H1 (cell line): ENCODE measurements around the gene PDE8B. TPM values are rescaled to one million over a fixed set of nuclear protein-coding genes. Genes with fewer than 3 reads are reported as not detected.

ENCODE experiments used
- CTCF ChIA-PET: fragments of 300-600 bp; sonication (Branson Sonifier 250); formaldehyde crosslinking; loops from one replicate; lab custom pipeline; 2021; ENCODE audit not compliant: partially characterized antibody; lab: Charles Lee
- POLR2A ChIA-PET: fragments of 300-600 bp; sonication (Branson Sonifier 250); formaldehyde crosslinking; loops from one replicate; lab custom pipeline; 2021; ENCODE audit warnings: inconsistent platforms; ENCODE audit not compliant: partially characterized antibody; lab: Charles Lee
- DNase-seq, 2 experiments: peaks; one replicate each; pipeline versions ENCODE4 v3.0.0 to v3.0.0-alpha.2; 2010 to 2022; ENCODE audit warnings: low spot score in 2 of 2, low read depth in 1 of 2, mixed read lengths in 1 of 2
- FAIRE-seq: peaks from 2 replicates; lab custom pipeline; 2011; peaks lifted over from hg19 to GRCh38; lab: Jason Lieb, UNC
- H2AFZ ChIP-seq: 2 replicates; pipeline ENCODE4 v1.8.1; 2012; ENCODE audit warnings: low read length, inconsistent platforms
- H2AK5ac ChIP-seq: 2 replicates; pipeline ENCODE4 v1.6.1; 2013; ENCODE audit warnings: low read depth, low read length
- H2BK120ac ChIP-seq: replicated peaks from 2 replicates; pipeline ENCODE3; 2013; ENCODE audit warnings: low read depth, low read length, inconsistent platforms
- H2BK12ac ChIP-seq: 2 replicates; pipeline ENCODE4 v1.6.1; 2013; ENCODE audit warnings: low read depth, low read length
- H2BK15ac ChIP-seq: 2 replicates; pipeline ENCODE4 v1.6.1; 2013; ENCODE audit warnings: low read length
- H2BK20ac ChIP-seq: 2 replicates; pipeline ENCODE4 v1.6.1; 2013; ENCODE audit warnings: low read length
- H2BK5ac ChIP-seq: 2 replicates; pipeline ENCODE4 v1.6.1; 2013; ENCODE audit warnings: low read depth, low read length
- H3K14ac ChIP-seq: 2 replicates; pipeline ENCODE4 v1.6.1; 2013; ENCODE audit warnings: inconsistent platforms; ENCODE audit not compliant: insufficient read length
- H3K18ac ChIP-seq: 2 replicates; pipeline ENCODE4 v1.6.1; 2013; ENCODE audit warnings: low read length; ENCODE audit errors: extremely low read depth
- H3K23ac ChIP-seq: 2 replicates; pipeline ENCODE4 v1.6.1; 2013; ENCODE audit warnings: inconsistent platforms; ENCODE audit not compliant: insufficient read length
- H3K23me2 ChIP-seq: 2 replicates; pipeline ENCODE4 v1.6.1; 2013; ENCODE audit warnings: low read depth, low read length
- H3K27ac ChIP-seq: 2 replicates; pipeline ENCODE4 v1.6.1; 2011; ENCODE audit warnings: low read depth, low read length, inconsistent platforms
- H3K27me3 ChIP-seq, 4 experiments: replicated peaks in 1 of 4; 1 replicate in 1 of 4; 2 replicates in 3 of 4; pipeline versions ENCODE4 v1.6.1 to v1.8.1; 2011 to 2013; ENCODE audit warnings: low read length in 3 of 4, mild to moderate bottlenecking in 3 of 4, inconsistent platforms in 2 of 4, mixed read lengths in 2 of 4, moderate library complexity in 1 of 4; ENCODE audit not compliant: control insufficient read depth in 3 of 4, insufficient read depth in 3 of 4; ENCODE audit errors: extremely low read depth in 1 of 4
- H3K36me3 ChIP-seq, 4 experiments: 2 replicates each; pipeline versions ENCODE4 v1.6.1 to v1.8.1; 2011 to 2013; ENCODE audit warnings: mild to moderate bottlenecking in 4 of 4, low read length in 3 of 4, moderate library complexity in 2 of 4, control low read depth in 1 of 4, inconsistent platforms in 1 of 4; ENCODE audit not compliant: insufficient read depth in 4 of 4, control insufficient read depth in 2 of 4
- H3K4ac ChIP-seq: replicated peaks from 2 replicates; pipeline ENCODE3; 2013; ENCODE audit warnings: low read length, low read depth, mixed read lengths, inconsistent platforms; ENCODE audit not compliant: insufficient read length
- H3K4me1 ChIP-seq, 4 experiments: replicated peaks in 1 of 4; 1 replicate in 1 of 4; 2 replicates in 3 of 4; pipeline versions ENCODE4 v1.6.1 to v1.8.1; 2011 to 2013; ENCODE audit warnings: low read length in 3 of 4, inconsistent platforms in 2 of 4, mixed read lengths in 1 of 4; ENCODE audit not compliant: insufficient read depth in 4 of 4, control insufficient read depth in 3 of 4
- H3K4me2 ChIP-seq, 2 experiments: 2 replicates each; pipeline versions ENCODE4 v1.6.1 to v1.8.1; 2011 to 2013; ENCODE audit warnings: low read depth in 2 of 2, low read length in 2 of 2, control low read depth in 1 of 2, inconsistent platforms in 1 of 2, mild to moderate bottlenecking in 1 of 2; ENCODE audit not compliant: insufficient read depth in 1 of 2
- H3K4me3 ChIP-seq, 4 experiments: fragments of 200-600, 300-600 bp in 1 of 4; sonication (generic), shearing (Covaris generic), sonication (Bioruptor Twin) in 1 of 4; 2 replicates each; pipeline versions ENCODE4 v1.5.1 to v1.8.1; 2011 to 2016; ENCODE audit warnings: low read length in 4 of 4, low read depth in 3 of 4, control low read depth in 2 of 4, inconsistent platforms in 2 of 4, mild to moderate bottlenecking in 2 of 4, mixed read lengths in 1 of 4, moderate library complexity in 1 of 4; ENCODE audit not compliant: insufficient read depth in 2 of 4; ENCODE audit errors: extremely low read depth in 1 of 4
- H3K56ac ChIP-seq: replicated peaks from 2 replicates; pipeline ENCODE3; 2013; ENCODE audit warnings: low read depth, mild to moderate bottlenecking, mixed read lengths, low read length, inconsistent platforms; ENCODE audit not compliant: insufficient read length
- H3K79me1 ChIP-seq: 2 replicates; pipeline ENCODE4 v1.6.1; 2013; ENCODE audit warnings: low read depth, low read length, control low read depth
- H3K79me2 ChIP-seq, 2 experiments: 2 replicates each; pipeline versions ENCODE4 v1.6.1 to v1.8.1; 2012 to 2013; ENCODE audit warnings: low read length in 2 of 2, mild to moderate bottlenecking in 2 of 2, inconsistent platforms in 1 of 2; ENCODE audit not compliant: insufficient read depth in 2 of 2, control insufficient read depth in 1 of 2
- H3K9ac ChIP-seq, 4 experiments: replicated peaks in 1 of 4; 1 replicate in 1 of 4; 2 replicates in 3 of 4; pipeline versions ENCODE4 v1.6.1 to v1.8.1; 2011 to 2013; ENCODE audit warnings: low read depth in 3 of 4, low read length in 3 of 4, control low read depth in 2 of 4, mild to moderate bottlenecking in 2 of 4, moderate library complexity in 2 of 4, inconsistent platforms in 1 of 4; ENCODE audit errors: extremely low read depth in 1 of 4
- H3K9me3 ChIP-seq, 2 experiments: 2 replicates each; pipeline versions ENCODE4 v1.6.1 to v1.8.1; 2012 to 2013; ENCODE audit warnings: mild to moderate bottlenecking in 2 of 2, moderate library complexity in 2 of 2, control low read depth in 1 of 2, inconsistent platforms in 1 of 2, low read depth in 1 of 2, low read length in 1 of 2, mixed read lengths in 1 of 2; ENCODE audit not compliant: insufficient read depth in 2 of 2
- H4K20me1 ChIP-seq, 2 experiments: replicated peaks in 1 of 2; 2 replicates each; pipeline versions ENCODE3 to v1.8.1; 2011 to 2013; ENCODE audit warnings: inconsistent platforms in 2 of 2, low read length in 2 of 2, mild to moderate bottlenecking in 1 of 2; ENCODE audit not compliant: insufficient read depth in 2 of 2, control insufficient read depth in 1 of 2
- H4K5ac ChIP-seq: 2 replicates; pipeline ENCODE4 v1.6.1; 2013; ENCODE audit warnings: low read length, low read depth, mixed read lengths, inconsistent platforms; ENCODE audit not compliant: insufficient read length
- H4K8ac ChIP-seq: 2 replicates; pipeline ENCODE4 v1.8.0; 2013; ENCODE audit warnings: mild to moderate bottlenecking, moderate library complexity, low read length, inconsistent platforms; ENCODE audit not compliant: insufficient read depth; ENCODE audit errors: extremely low read depth
- H4K91ac ChIP-seq: replicated peaks from 2 replicates; pipeline ENCODE3; 2013; ENCODE audit warnings: low read length, mixed read lengths, inconsistent platforms; ENCODE audit not compliant: insufficient read length
- BACH1 ChIP-seq: IDR thresholded peaks from 2 replicates; pipeline ENCODE4 v1.6.1; 2012; ENCODE audit warnings: low read length, improper control_type of control experiment
- BCL11A ChIP-seq, 2 experiments: IDR thresholded peaks; one replicate each; pipeline ENCODE4 v1.6.1; 2011; ENCODE audit warnings: low read depth in 2 of 2, low read length in 2 of 2, mild to moderate bottlenecking in 2 of 2
- CBX5 ChIP-seq: fragments of 300-800, 300-1000 bp; sonication (generic); IDR thresholded peaks from 2 replicates; pipeline ENCODE4 v1.7.1; 2016; ENCODE audit warnings: antibody characterized with exemption, low read length, low read depth
- FOSL1 ChIP-seq: IDR thresholded peaks from 2 replicates; pipeline ENCODE4 v1.6.1; 2011; ENCODE audit warnings: mild to moderate bottlenecking, low read depth, low read length, moderate library complexity; ENCODE audit not compliant: insufficient read depth
- GTF2F1 ChIP-seq: IDR thresholded peaks from 2 replicates; pipeline ENCODE4 v1.6.1; 2012; ENCODE audit warnings: low read depth, low read length, improper control_type of control experiment, borderline replicate concordance
- KDM1A ChIP-seq: fragments of 200-600, 300-600 bp; sonication (generic); IDR thresholded peaks from 2 replicates; pipeline ENCODE4 v1.7.1; 2016; ENCODE audit warnings: mild to moderate bottlenecking, low read length, borderline replicate concordance
- MAFK ChIP-seq: IDR thresholded peaks from 2 replicates; pipeline ENCODE4 v1.6.1; 2012; ENCODE audit warnings: low read depth, mild to moderate bottlenecking, improper control_type of control experiment, low read length
- RBBP5 ChIP-seq: IDR thresholded peaks from 2 replicates; pipeline ENCODE4 v1.7.1; 2012; ENCODE audit warnings: low read depth, mild to moderate bottlenecking, inconsistent platforms, low read length, moderate library complexity, borderline replicate concordance
- SIRT6 ChIP-seq: IDR thresholded peaks from one replicate; pipeline ENCODE4 v1.7.1; 2012; ENCODE audit warnings: low read length, inconsistent platforms
- TAF1 ChIP-seq: IDR thresholded peaks from 2 replicates; pipeline ENCODE4 v1.6.1; 2011; ENCODE audit warnings: mild to moderate bottlenecking, low read depth, low read length
- YY1 ChIP-seq: IDR thresholded peaks from 2 replicates; pipeline ENCODE4 v1.6.1; 2011; ENCODE audit warnings: low read depth, mild to moderate bottlenecking, low read length
- WGBS, 2 experiments: shearing (Covaris generic) in 1 of 2; methylation state at CpG; one replicate each; pipeline versions ENCODE4 v1.1.6 to v1.1.7; 2013 to 2015; ENCODE audit warnings: low lambda C conversion rate in 2 of 2, mixed read lengths in 2 of 2, inconsistent platforms in 1 of 2, low coverage in 1 of 2, missing lambda C conversion rate in 1 of 2; ENCODE audit not compliant: insufficient replicate concordance in 2 of 2, insufficient coverage in 1 of 2, insufficient read length in 1 of 2; ENCODE audit errors: extremely low coverage in 1 of 2, missing lambda C conversion rate in 1 of 2; 5-methylcytosine and 5-hydroxymethylcytosine counted together
- polyA plus RNA-seq, 7 experiments: library from polyadenylated mRNA; depleted of rRNA in 3 of 7; stranded (reverse) in 5 of 7; unstranded in 2 of 7; fragments of >200 nt in 5 of 7; fragments of 200-250 nt in 2 of 7; gene quantifications; 1 replicate in 5 of 7; 2 replicates in 1 of 7; 4 replicates in 1 of 7; pipeline versions ENCODE4 v1.2.1 to v1.2.3, GENCODE V29; 2011 to 2013; ENCODE audit warnings: missing spikeins in 2 of 7, mixed read lengths in 2 of 7
- total RNA-seq: library from RNA; stranded (reverse); fragmentation: NEBNext Ultra II Directional; extraction: Animal tissue kit (Norgen Biotek cat#: 25700); gene quantifications from 2 replicates; pipeline ENCODE4 v1.2.1, GENCODE V29; 2021
- TF ChIP-seq, protein P1 (sequence below): IDR thresholded peaks from 2 replicates; pipeline ENCODE4 v1.6.1; 2012; ENCODE audit warnings: inconsistent platforms
- TF ChIP-seq, protein P2 (sequence below): IDR thresholded peaks from 2 replicates; pipeline ENCODE4 v1.6.1; 2011; ENCODE audit warnings: low read length, improper control_type of control experiment

The PDE8B gene
- total and polyA plus RNA-seq, 2 of the 8 experiments (the other 6 are each of a cell fraction or from before 2014, with no cell fraction given): 0.32 to 1.1 TPM

DNA sequence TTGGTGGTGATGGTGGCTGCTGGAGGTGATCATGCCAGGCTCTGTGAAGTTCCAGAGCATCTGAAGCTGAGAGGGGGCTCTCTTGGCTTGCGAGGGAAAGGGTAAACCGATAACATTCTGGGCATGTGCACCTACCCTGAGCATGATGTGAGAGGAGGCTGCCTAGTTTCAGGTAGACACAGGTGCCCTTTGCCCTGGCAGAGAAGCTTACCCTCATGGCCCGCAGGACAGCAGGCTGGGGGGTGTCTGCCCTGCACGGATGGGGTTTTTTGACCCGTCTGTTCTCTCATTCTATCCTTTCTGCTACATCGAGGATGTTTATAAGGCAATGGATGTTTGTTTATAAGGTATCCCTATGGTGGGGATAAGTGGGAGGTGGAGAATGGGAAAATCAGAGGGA lies 148.8 kb downstream of the PDE8B start:
- Histone ChIP-seq H2AK5ac (no peak overlapping the region), H2BK15ac (no peak overlapping the region), H2BK5ac (no peak overlapping the region), H3K4me3 (no peak overlapping the region), H4K5ac (no peak overlapping the region), H3K79me2 (no peaks in the 10 kb centered on the region), H2BK12ac (no peak overlapping the region), H3K36me3 (no peaks in the 10 kb centered on the region), H3K14ac (no peak overlapping the region), H3K23me2 (no peaks in the 10 kb centered on the region), H4K8ac (no peak overlapping the region), H2AFZ (no peak overlapping the region), H3K23ac (no peak overlapping the region), H4K91ac (no peak overlapping the region), H3K18ac (no peak overlapping the region), H3K56ac (no peak overlapping the region), H2BK120ac (no peak overlapping the region), H3K27me3 (no peaks in the 10 kb centered on the region), H4K20me1 (no peaks in the 10 kb centered on the region), H3K27ac (no peak overlapping the region), H2BK20ac (no peak overlapping the region), H3K9ac (no peak overlapping the region), H3K4me2 (no peak overlapping the region), H3K4ac (no peak overlapping the region), H3K4me1 (no peaks in the 10 kb centered on the region), H3K79me1 (no peaks in the 10 kb centered on the region), H3K9me3 (no peaks in the 10 kb centered on the region)
- FAIRE-seq (no peak), DNase-seq (no peak)
- no peak for TF ChIP-seq YY1
- no peak for TF ChIP-seq MAFK
- TF ChIP-seq BCL11A (IDR thresholded peaks at IDR 0.05; ENCODE audit: low read depth in 2 of 2, low read length in 2 of 2): no peak
- TF ChIP-seq BACH1: no peak
- TF ChIP-seq SIRT6: no peak
- TF ChIP-seq, protein P1, sequence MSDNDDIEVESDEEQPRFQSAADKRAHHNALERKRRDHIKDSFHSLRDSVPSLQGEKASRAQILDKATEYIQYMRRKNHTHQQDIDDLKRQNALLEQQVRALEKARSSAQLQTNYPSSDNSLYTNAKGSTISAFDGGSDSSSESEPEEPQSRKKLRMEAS: no peak
- TF ChIP-seq GTF2F1: no peak
- no peak for TF ChIP-seq CBX5
- TF ChIP-seq KDM1A: no peak
- TF ChIP-seq, protein P2, sequence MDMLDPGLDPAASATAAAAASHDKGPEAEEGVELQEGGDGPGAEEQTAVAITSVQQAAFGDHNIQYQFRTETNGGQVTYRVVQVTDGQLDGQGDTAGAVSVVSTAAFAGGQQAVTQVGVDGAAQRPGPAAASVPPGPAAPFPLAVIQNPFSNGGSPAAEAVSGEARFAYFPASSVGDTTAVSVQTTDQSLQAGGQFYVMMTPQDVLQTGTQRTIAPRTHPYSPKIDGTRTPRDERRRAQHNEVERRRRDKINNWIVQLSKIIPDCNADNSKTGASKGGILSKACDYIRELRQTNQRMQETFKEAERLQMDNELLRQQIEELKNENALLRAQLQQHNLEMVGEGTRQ: no peak
- TF ChIP-seq TAF1: no peak
- no peak for TF ChIP-seq FOSL1
- TF ChIP-seq RBBP5: no peak
- POLR2A ChIA-PET: no interaction called here
- CTCF ChIA-PET: no interaction called here
- WGBS, 2 experiments: 76% methylated on average over 6 of the region's 6 CpGs; no CpG with 5 or more reads in 1 of the 2 experiments
